GM21367 (cell line): ENCODE measurements around the gene SLC24A3.

Experiments used
- ATAC-seq: cut with Tn5 transposase; IDR thresholded peaks from one replicate; pipeline ENCODE4 v1.9.1; 2021; ENCODE audit not compliant: unreplicated experiment

The SLC24A3 gene

GRCh38 chr20:19336631-19337030 lies 124.2 kb downstream of the SLC24A3 start:
- ATAC-seq, result no peak

GRCh38 chr20:19338380-19338779 lies 125.9 kb downstream of the SLC24A3 start:
- no peak for ATAC-seq

GRCh38 chr20:19338960-19339359 lies 126.5 kb downstream of the SLC24A3 start:
- no peak for ATAC-seq

GRCh38 chr20:19341348-19342053 lies 129.1 kb downstream of the SLC24A3 start:
- no peak for ATAC-seq

- ATAC-seq, result no peak
These were observed 131.9 kb downstream of the SLC24A3 start for GRCh38 chr20:19344341-19344740.

GRCh38 chr20:19347943-19348456 lies 135.6 kb downstream of the SLC24A3 start:
- no peak for ATAC-seq

GRCh38 chr20:19348582-19348981 lies 136.1 kb downstream of the SLC24A3 start:
- no peak for ATAC-seq

- no peak for ATAC-seq
These were observed 137.4 kb downstream of the SLC24A3 start for GRCh38 chr20:19349879-19350278.

- ATAC-seq, result no peak
These were observed 139.1 kb downstream of the SLC24A3 start for GRCh38 chr20:19351542-19351941.

- ATAC-seq, result no peak
These were observed 142.5 kb downstream of the SLC24A3 start for GRCh38 chr20:19354950-19355349.

- ATAC-seq, result no peak
These were observed 149.3 kb downstream of the SLC24A3 start for GRCh38 chr20:19361790-19362189.

GRCh38 chr20:19363476-19363875 lies 151.0 kb downstream of the SLC24A3 start:
- ATAC-seq, result no peak

- no peak for ATAC-seq
These were observed 155.1 kb downstream of the SLC24A3 start for GRCh38 chr20:19367591-19367990.

GRCh38 chr20:19368351-19368750 lies 155.9 kb downstream of the SLC24A3 start:
- ATAC-seq, result no peak

- ATAC-seq, result no peak
These were observed 157.9 kb downstream of the SLC24A3 start for GRCh38 chr20:19370076-19371075.

GRCh38 chr20:19371112-19371511 lies 158.7 kb downstream of the SLC24A3 start:
- no peak for ATAC-seq

- no peak for ATAC-seq
These were observed 161.8 kb downstream of the SLC24A3 start for GRCh38 chr20:19374216-19374615.

GRCh38 chr20:19375395-19375794 lies 163.0 kb downstream of the SLC24A3 start:
- no peak for ATAC-seq

- ATAC-seq, result no peak
These were observed 163.4 kb downstream of the SLC24A3 start for GRCh38 chr20:19375801-19376200.

GRCh38 chr20:19376451-19377229 lies 164.2 kb downstream of the SLC24A3 start:
- ATAC-seq, result no peak

- ATAC-seq, result no peak
These were observed 165.6 kb downstream of the SLC24A3 start for GRCh38 chr20:19378058-19378457.
